Psoas muscle (tissue), 8 donors: ENCODE measurements around the gene CDKN1C. TPM values are rescaled to one million over a fixed set of nuclear protein-coding genes. Genes with fewer than 3 reads are reported as not detected.

ENCODE experiments used
- ATAC-seq, 4 donors: fragments of 200-7000 bp; cut with Tn5 transposase; one replicate each; pipeline ENCODE4 v1.9.1; 2020; ENCODE audit warnings: moderate library complexity in 3 of 4, mild to moderate bottlenecking in 2 of 4
- DNase-seq, 2 donors: peaks; one replicate each; pipeline ENCODE4 v3.0.0-alpha.2; 2020
- H3K27ac ChIP-seq: fragments of 200-600 bp; one replicate; pipeline ENCODE4 v1.8.0; 2022
- H3K27me3 ChIP-seq, 3 donors: fragments of 200-600 bp in 1 of 3; one replicate each; pipeline versions ENCODE4 v1.6.1 to v1.8.0; 2013 to 2022; ENCODE audit warnings: low read length in 2 of 3, mild to moderate bottlenecking in 2 of 3, moderate library complexity in 1 of 3; ENCODE audit not compliant: insufficient read depth in 3 of 3
- H3K36me3 ChIP-seq, 2 donors: fragments of 200-600 bp in 1 of 2; one replicate each; pipeline versions ENCODE4 v1.6.1 to v1.8.0; 2013 to 2022; ENCODE audit warnings: low read depth in 1 of 2, mild to moderate bottlenecking in 1 of 2, moderate library complexity in 1 of 2; ENCODE audit not compliant: insufficient read depth in 1 of 2
- H3K4me1 ChIP-seq: fragments of 200-600 bp; one replicate; pipeline ENCODE4 v1.8.0; 2022
- H3K4me3 ChIP-seq: fragments of 200-600 bp; one replicate; pipeline ENCODE4 v1.8.0; 2022; ENCODE audit warnings: mild to moderate bottlenecking
- H3K9me3 ChIP-seq: fragments of 200-600 bp; one replicate; pipeline ENCODE4 v1.8.0; 2022
- CTCF ChIP-seq: fragments of 200-600 bp; IDR thresholded peaks from one replicate; pipeline ENCODE4 v1.8.0; 2022; ENCODE audit warnings: antibody characterized with exemption
- WGBS, 3 donors: extraction: QIAGEN DNeasy Blood & Tissue Kit; methylation state at CpG; one replicate each; pipeline versions ENCODE4 v1.1.6 to v1.1.7; 2013; 5-methylcytosine and 5-hydroxymethylcytosine counted together
- intact Hi-C, 2 donors: fragments of 100-400 bp; cut with DNase I; formaldehyde crosslinking; loops; one replicate each; pipeline versions ENCODE4 v1.11.0 to v1.14.2; 2022
- polyA plus RNA-seq, 3 donors: library from polyadenylated mRNA; stranded (reverse); fragments of 200-250 nt; gene quantifications; one replicate each; pipeline ENCODE4 v1.2.3, GENCODE V29; 2013
- total RNA-seq, 4 donors: library from RNA; stranded (reverse); fragmentation: NEBNext Ultra II Directional in 2 of 4; extraction: Animal tissue kit (Norgen Biotek cat#: 25700) in 2 of 4; gene quantifications; one replicate each; pipeline versions ENCODE4 v1.2.1 to v1.2.4, GENCODE V29; 2021 to 2023
- donor health status: healthy with polysubstance abuse.
- donor health status: DM: no; HTN: no; CAD: no; lungs with moderate emphysema.
- donor health status: Bipolar disorder and iron deficiency.
- donor health status: healthy.
- donor health status: DM: yes; HTN: yes; CAD: no.
- donor health status: DM: no; HTN: no; CAD: no.
- donor health status: DM: no; HTN: no; CAD: no.
- donor health status: DM: yes; HTN: yes; CAD: no.

CDKN1C gene
- total and polyA plus RNA-seq, 7 donors, result 14.3 to 49.4 (median 29.9) TPM

- no peak for ATAC-seq
- Histone ChIP-seq H3K27ac (no peak overlapping the region), H3K4me3 (no peak overlapping the region), H3K9me3 (no peaks in the 10 kb centered on the region), H3K36me3 (no peaks in the 10 kb centered on the region), H3K27me3 (peaks cover 0 to 3% (median 0%) of the 10 kb centered on the region in 3 donors), H3K4me1 (peaks cover 6% of the 10 kb centered on the region)
- intact Hi-C loops, result no loop called here
- TF ChIP-seq CTCF, result no peak
- DNase-seq, result no peak
- 59 to 78% (median 74%) methylated on average over 6 of the region's 6 CpGs for WGBS, 3 donors
Measured at GRCh38 chr11:2877474-2877873, 8.1 kb downstream of the CDKN1C start.

GRCh38 chr11:2874963-2875362 is 10.6 kb downstream of the CDKN1C start:
- WGBS, 3 donors, result 88 to 93% (median 91%) methylated on average over 10 of the region's 10 CpGs
- Histone ChIP-seq H3K27ac (no peak overlapping the region), H3K9me3 (no peaks in the 10 kb centered on the region), H3K27me3 (peaks cover 0 to 19% (median 11%) of the 10 kb centered on the region in 3 donors), H3K4me1 (no peaks in the 10 kb centered on the region), H3K36me3 (no peaks in the 10 kb centered on the region), H3K4me3 (no peak overlapping the region)
- no peak for TF ChIP-seq CTCF
- DNase-seq, result no peak
- intact Hi-C loops, result no loop called here
- ATAC-seq, result no peak

- H3K4me3 ChIP-seq, result no peak overlapping the region
- DNase-seq (no peak), ATAC-seq (no peak)
- intact Hi-C loops, result no loop called here
- 48 to 58% (median 48%) methylated on average over 22 of the region's 22 CpGs for WGBS, 3 donors
- no peaks in the 10 kb centered on the region for H3K9me3 ChIP-seq
- H3K4me1 ChIP-seq, result no peaks in the 10 kb centered on the region
- H3K27me3 ChIP-seq, result peaks cover 0 to 40% (median 24%) of the 10 kb centered on the region in 3 donors
- no peaks in the 10 kb centered on the region for H3K36me3 ChIP-seq
- TF ChIP-seq CTCF, result no peak
- no peak overlapping the region for H3K27ac ChIP-seq
Measured at GRCh38 chr11:2870969-2871680, 14.4 kb downstream of the CDKN1C start.

GRCh38 chr11:2870460-2870859 is 15.1 kb downstream of the CDKN1C start:
- ATAC-seq (no peak), DNase-seq (no peak)
- Histone ChIP-seq H3K4me1 (no peaks in the 10 kb centered on the region), H3K27ac (no peak overlapping the region), H3K4me3 (no peak overlapping the region), H3K9me3 (no peaks in the 10 kb centered on the region), H3K27me3 (peaks cover 0 to 40% (median 24%) of the 10 kb centered on the region in 3 donors), H3K36me3 (no peaks in the 10 kb centered on the region)
- intact Hi-C loops, result no loop called here
- WGBS, 3 donors, result 53 to 70% (median 57%) methylated on average over 17 of the region's 17 CpGs
- no peak for TF ChIP-seq CTCF
